ENCODE results near the gene LEP. TPM values are rescaled to one million over a fixed set of nuclear protein-coding genes. Genes with fewer than 3 reads are reported as not detected.

LEP gene
- total RNA-seq, 4 donors from 2014 or later: not detected

- no peaks in the 10 kb centered on the region for H3K27me3 ChIP-seq
- DNase-seq: no peak
- no peaks in the 10 kb centered on the region for H3K36me3 ChIP-seq
- WGBS, 2 donors: 12 to 78% methylated on average over 3 to 4 of the region's 12 CpGs
- H3K4me3 ChIP-seq: no peak overlapping the region
- intact Hi-C loops (cut with DNase I): no loop called here
- no peaks in the 10 kb centered on the region for H3K9me3 ChIP-seq
- TF ChIP-seq, protein P1, sequence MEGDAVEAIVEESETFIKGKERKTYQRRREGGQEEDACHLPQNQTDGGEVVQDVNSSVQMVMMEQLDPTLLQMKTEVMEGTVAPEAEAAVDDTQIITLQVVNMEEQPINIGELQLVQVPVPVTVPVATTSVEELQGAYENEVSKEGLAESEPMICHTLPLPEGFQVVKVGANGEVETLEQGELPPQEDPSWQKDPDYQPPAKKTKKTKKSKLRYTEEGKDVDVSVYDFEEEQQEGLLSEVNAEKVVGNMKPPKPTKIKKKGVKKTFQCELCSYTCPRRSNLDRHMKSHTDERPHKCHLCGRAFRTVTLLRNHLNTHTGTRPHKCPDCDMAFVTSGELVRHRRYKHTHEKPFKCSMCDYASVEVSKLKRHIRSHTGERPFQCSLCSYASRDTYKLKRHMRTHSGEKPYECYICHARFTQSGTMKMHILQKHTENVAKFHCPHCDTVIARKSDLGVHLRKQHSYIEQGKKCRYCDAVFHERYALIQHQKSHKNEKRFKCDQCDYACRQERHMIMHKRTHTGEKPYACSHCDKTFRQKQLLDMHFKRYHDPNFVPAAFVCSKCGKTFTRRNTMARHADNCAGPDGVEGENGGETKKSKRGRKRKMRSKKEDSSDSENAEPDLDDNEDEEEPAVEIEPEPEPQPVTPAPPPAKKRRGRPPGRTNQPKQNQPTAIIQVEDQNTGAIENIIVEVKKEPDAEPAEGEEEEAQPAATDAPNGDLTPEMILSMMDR (IDR thresholded peaks at IDR 0.05): no peak
- TF ChIP-seq POLR2A (IDR thresholded peaks at IDR 0.05): no peak
- H3K4me1 ChIP-seq: peaks cover 0 to 60% (median 19%) of the 10 kb centered on the region in 3 donors
- peak overlapping the region; percentile 85 to 94 (median 90) for H3K27ac ChIP-seq
These were observed 19.2 kb downstream of the LEP start for GRCh38 chr7:128260069-128260795.

DNA sequence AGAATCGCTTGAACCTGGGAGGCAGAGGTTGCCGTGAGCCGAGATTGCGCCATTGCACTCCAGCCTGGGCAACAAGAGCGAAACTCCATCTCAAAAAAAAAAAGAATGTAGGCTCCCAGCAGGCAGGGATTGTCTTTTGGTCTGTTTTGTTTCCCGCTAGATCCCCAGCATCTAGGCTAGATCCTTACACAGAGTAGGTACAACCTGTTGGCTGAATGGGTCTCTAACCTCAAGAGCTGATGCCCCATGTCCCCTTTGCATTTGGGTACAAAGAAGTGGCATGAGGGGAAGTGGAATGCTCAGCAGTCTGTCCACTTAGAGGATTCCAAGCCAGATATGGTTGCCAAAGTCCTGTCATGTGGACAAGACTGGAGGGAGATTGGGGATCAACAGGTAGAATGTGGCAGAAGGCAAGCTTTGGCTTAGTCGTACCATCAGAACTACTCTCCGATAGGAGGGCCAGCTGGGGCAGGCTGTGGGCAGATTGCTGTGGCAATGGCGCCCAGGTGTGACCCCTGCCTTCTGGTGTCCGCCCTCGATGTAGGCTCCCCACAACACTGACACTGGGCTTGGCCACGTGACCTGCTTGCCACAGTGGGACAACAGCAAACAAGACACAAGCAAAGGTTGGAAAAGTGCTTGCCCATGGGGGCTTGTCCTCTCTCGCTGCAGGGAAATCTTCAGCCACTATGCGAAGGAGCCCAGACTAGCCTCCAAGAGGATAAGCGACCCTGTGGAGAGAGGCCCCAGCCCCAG is 21.4 kb downstream of the LEP start:
- TF ChIP-seq, protein P1 (IDR thresholded peaks at IDR 0.05): no peak
- no peak for TF ChIP-seq POLR2A (IDR thresholded peaks at IDR 0.05)
- H3K4me1 ChIP-seq: peaks cover 9 to 79% (median 34%) of the 10 kb centered on the region in 3 donors
- 92 to 93% methylated on average over 10 to 15 of the region's 15 CpGs for WGBS, 2 donors
- H3K27ac ChIP-seq: no peak overlapping the region
- no peaks in the 10 kb centered on the region for H3K36me3 ChIP-seq
- no peak overlapping the region for H3K4me3 ChIP-seq
- H3K27me3 ChIP-seq: peaks cover 0 to 1% (median 0%) of the 10 kb centered on the region in 4 donors
- intact Hi-C loops (cut with DNase I): no loop called here
- DNase-seq: no peak
- no peaks in the 10 kb centered on the region for H3K9me3 ChIP-seq

- Histone ChIP-seq H3K27ac (no peak overlapping the region), H3K36me3 (no peaks in the 10 kb centered on the region), H3K4me1 (peaks cover 9 to 79% (median 36%) of the 10 kb centered on the region in 3 donors), H3K4me3 (no peak overlapping the region), H3K9me3 (no peaks in the 10 kb centered on the region), H3K27me3 (peaks cover 0 to 7% (median 0%) of the 10 kb centered on the region in 4 donors)
- TF ChIP-seq, protein P1 (IDR thresholded peaks at IDR 0.05): no peak
- no peak for TF ChIP-seq POLR2A (IDR thresholded peaks at IDR 0.05)
- 77 to 90% methylated on average over 3 of the region's 3 CpGs for WGBS, 2 donors
- DNase-seq: no peak
- intact Hi-C loops (cut with DNase I): no loop called here
These were observed 22.3 kb downstream of the LEP start for GRCh38 chr7:128263420-128263819.

DNA sequence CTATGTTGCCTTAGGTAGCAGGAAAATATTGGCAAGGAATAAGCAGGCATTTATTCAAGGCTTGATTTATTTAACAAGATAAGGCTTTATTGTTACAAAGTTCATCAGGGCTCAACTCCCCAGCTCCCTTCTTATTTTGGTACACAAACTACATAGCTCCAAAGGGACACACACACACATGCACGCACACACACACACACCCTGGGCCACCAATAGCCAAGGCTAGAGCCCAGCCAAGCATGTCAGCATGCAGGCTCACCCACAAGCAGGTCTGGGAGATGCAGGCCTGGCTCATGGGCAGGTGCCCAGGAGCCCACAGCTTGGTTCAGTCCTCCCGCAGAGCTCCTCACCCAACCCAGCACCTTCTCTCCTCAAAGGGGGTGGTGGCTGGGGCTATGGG is 23.4 kb downstream of the LEP start:
- Histone ChIP-seq H3K4me3 (no peak overlapping the region), H3K9me3 (no peaks in the 10 kb centered on the region), H3K27me3 (peaks cover 0 to 7% (median 0%) of the 10 kb centered on the region in 4 donors), H3K4me1 (peaks cover 9 to 79% (median 36%) of the 10 kb centered on the region in 3 donors), H3K36me3 (no peaks in the 10 kb centered on the region), H3K27ac (peak overlapping the region in 1 of 4 donors; percentile 22)
- TF ChIP-seq, protein P1 (IDR thresholded peaks at IDR 0.05): no peak
- TF ChIP-seq POLR2A (IDR thresholded peaks at IDR 0.05): no peak
- intact Hi-C loops (cut with DNase I): no loop called here
- no peak for DNase-seq
- 50 to 66% methylated on average over 1 to 2 of the region's 2 CpGs for WGBS, 2 donors

Data from esophagus squamous epithelium (tissue), 5 donors.